Measurements from ENCODE around the gene ENOX1. TPM values are rescaled to one million over a fixed set of nuclear protein-coding genes. Genes with fewer than 3 reads are reported as not detected.

The ENOX1 gene
- total RNA-seq, 1 donor = 2.2 TPM

GRCh38 chr13:43647471-43647870 is 139.3 kb downstream of the ENOX1 start:
- DNase-seq (ENCODE audit: low read depth) = no peak
- no peak for TF ChIP-seq CTCF (IDR thresholded peaks at IDR 0.05; ENCODE audit: insufficient read depth, low read depth, low read length)
- no peak overlapping the region for H3K4me3 ChIP-seq (ENCODE audit: low read depth, low read length)

GRCh38 chr13:43640476-43640875 is 146.3 kb downstream of the ENOX1 start:
- no peak for TF ChIP-seq CTCF (IDR thresholded peaks at IDR 0.05; ENCODE audit: insufficient read depth, low read depth, low read length)
- DNase-seq (ENCODE audit: low read depth) = no peak
- H3K4me3 ChIP-seq (ENCODE audit: low read depth, low read length) = no peak overlapping the region

- H3K4me3 ChIP-seq (ENCODE audit: low read depth, low read length) = no peak overlapping the region
- no peak for TF ChIP-seq CTCF (IDR thresholded peaks at IDR 0.05; ENCODE audit: insufficient read depth, low read depth, low read length)
- no peak for DNase-seq (ENCODE audit: low read depth)
Observed at GRCh38 chr13:43631106-43631505, 155.7 kb downstream of the ENOX1 start.

GRCh38 chr13:43629691-43630480 is 156.9 kb downstream of the ENOX1 start:
- DNase-seq (ENCODE audit: low read depth) = peak; percentile 59
- H3K4me3 ChIP-seq (ENCODE audit: low read depth, low read length) = no peak overlapping the region
- no peak for TF ChIP-seq CTCF (IDR thresholded peaks at IDR 0.05; ENCODE audit: insufficient read depth, low read depth, low read length)

GRCh38 chr13:43626994-43627393 is 159.8 kb downstream of the ENOX1 start:
- no peak overlapping the region for H3K4me3 ChIP-seq (ENCODE audit: low read depth, low read length)
- no peak for DNase-seq (ENCODE audit: low read depth)
- no peak for TF ChIP-seq CTCF (IDR thresholded peaks at IDR 0.05; ENCODE audit: insufficient read depth, low read depth, low read length)

GRCh38 chr13:43614063-43614462 is 172.7 kb downstream of the ENOX1 start:
- no peak for DNase-seq (ENCODE audit: low read depth)
- TF ChIP-seq CTCF (IDR thresholded peaks at IDR 0.05; ENCODE audit: insufficient read depth, low read depth, low read length) = no peak

More at GRCh38 chr13:43614063-43614462, 172.7 kb downstream of the ENOX1 start:
- no peak overlapping the region for H3K4me3 ChIP-seq (ENCODE audit: low read depth, low read length)
